Ramos (cell line): ENCODE measurements around the gene SLC41A3.

ENCODE experiments used
- in situ Hi-C: fragments of 300-500 bp; cut with MboI; formaldehyde crosslinking; loops from one replicate; pipeline ENCODE4 v1.14.3; 2022; ENCODE audit warnings: low sequenced_read_pairs; ENCODE audit not compliant: unreplicated experiment

SLC41A3 gene

GRCh38 chr3:126083913-126084767, at the start of gene SLC41A3:
SLC41A3 (minus strand) TSS chr3:126084124; CDS start chr3:126068219, 15,905 bp downstream.
- in situ Hi-C loops: no loop called here

- in situ Hi-C loops: no loop called here
These were observed 49.7 kb upstream of the SLC41A3 start for GRCh38 chr3:126133606-126134005.

GRCh38 chr3:126132751-126133511, 49.0 kb upstream of the SLC41A3 start:
- in situ Hi-C loops: no loop called here

- in situ Hi-C loops: no loop called here
These were observed 48.2 kb upstream of the SLC41A3 start for GRCh38 chr3:126131881-126132750.

- in situ Hi-C loops: no loop called here
These were observed 47.2 kb upstream of the SLC41A3 start for GRCh38 chr3:126130981-126131745.

- in situ Hi-C loops: no loop called here
These were observed 46.3 kb upstream of the SLC41A3 start for GRCh38 chr3:126130081-126130855.

GRCh38 chr3:126129398-126129891, 45.5 kb upstream of the SLC41A3 start:
- in situ Hi-C loops: no loop called here

- in situ Hi-C loops: no loop called here
These were observed 44.8 kb upstream of the SLC41A3 start for GRCh38 chr3:126128504-126129397.

GRCh38 chr3:126127904-126128303, 44.0 kb upstream of the SLC41A3 start:
- in situ Hi-C loops: no loop called here

- in situ Hi-C loops: no loop called here
These were observed 43.5 kb upstream of the SLC41A3 start for GRCh38 chr3:126127452-126127851.

- in situ Hi-C loops: no loop called here
These were observed 43.0 kb upstream of the SLC41A3 start for GRCh38 chr3:126126811-126127431.

- in situ Hi-C loops: no loop called here
These were observed 42.4 kb upstream of the SLC41A3 start for GRCh38 chr3:126126286-126126685.

GRCh38 chr3:126125781-126126251, 41.9 kb upstream of the SLC41A3 start:
- in situ Hi-C loops: no loop called here

- in situ Hi-C loops: no loop called here
These were observed 41.4 kb upstream of the SLC41A3 start for GRCh38 chr3:126125341-126125740.

- in situ Hi-C loops: no loop called here
These were observed 41.0 kb upstream of the SLC41A3 start for GRCh38 chr3:126124896-126125295.

- in situ Hi-C loops: no loop called here
These were observed 40.4 kb upstream of the SLC41A3 start for GRCh38 chr3:126124148-126124868.

GRCh38 chr3:126121632-126122031, 37.7 kb upstream of the SLC41A3 start:
- in situ Hi-C loops: no loop called here
